Lower lobe of right lung (tissue), 2 donors: ENCODE results near the gene MRPL55. TPM values are rescaled to one million over a fixed set of nuclear protein-coding genes. Genes with fewer than 3 reads are reported as not detected.

ENCODE experiments used
- ATAC-seq, 2 donors: fragments of 200-7000 bp; cut with Tn5 transposase; one replicate each; pipeline ENCODE4 v1.9.1; 2020 to 2022; ENCODE audit warnings: mild to moderate bottlenecking in 2 of 2, moderate library complexity in 2 of 2
- DNase-seq: peaks from one replicate; pipeline ENCODE4 v3.0.0-alpha.2; 2020
- H3K27ac ChIP-seq: fragments of 200-600 bp; one replicate; pipeline ENCODE4 v1.8.0; 2022
- H3K27me3 ChIP-seq: fragments of 200-600 bp; one replicate; pipeline ENCODE4 v1.8.0; 2022; ENCODE audit warnings: low read depth
- H3K36me3 ChIP-seq: fragments of 200-600 bp; one replicate; pipeline ENCODE4 v1.8.0; 2022; ENCODE audit warnings: mild to moderate bottlenecking
- H3K4me1 ChIP-seq: fragments of 200-600 bp; one replicate; pipeline ENCODE4 v1.8.0; 2022
- H3K4me3 ChIP-seq: fragments of 200-600 bp; one replicate; pipeline ENCODE4 v1.8.0; 2022; ENCODE audit warnings: mild to moderate bottlenecking
- H3K9me3 ChIP-seq: fragments of 200-600 bp; one replicate; pipeline ENCODE4 v1.8.0; 2022
- CTCF ChIP-seq: fragments of 200-600 bp; IDR thresholded peaks from one replicate; pipeline ENCODE4 v1.8.0; 2022; ENCODE audit warnings: antibody characterized with exemption, mild to moderate bottlenecking
- intact Hi-C: fragments of 100-400 bp; cut with DNase I; formaldehyde crosslinking; loops from one replicate; pipeline ENCODE4 v1.11.0; 2022
- total RNA-seq: library from RNA; stranded (reverse); fragmentation: NEBNext Ultra II Directional; extraction: Animal tissue kit (Norgen Biotek cat#: 25700); gene quantifications from one replicate; pipeline ENCODE4 v1.2.1, GENCODE V29; 2021
- donor health status: DM: no; HTN: yes; CAD: no; lungs with severe emphysema.

MRPL55 gene
- total RNA-seq, 1 donor from 2014 or later, result 43.6 TPM

- DNase-seq, result no peak
- Histone ChIP-seq H3K27me3 (no peaks in the 10 kb centered on the region), H3K4me3 (no peak overlapping the region), H3K36me3 (peaks cover 7% of the 10 kb centered on the region), H3K27ac (no peak overlapping the region), H3K9me3 (no peaks in the 10 kb centered on the region), H3K4me1 (peaks cover 11% of the 10 kb centered on the region)
- intact Hi-C loops, result no loop called here
- no peak for ATAC-seq
- TF ChIP-seq CTCF, result no peak
Observed at GRCh38 chr1:228136901-228137300, 27.8 kb upstream of the MRPL55 start.

- intact Hi-C loops, result no loop called here
- DNase-seq (no peak), ATAC-seq (no peak)
Observed at GRCh38 chr1:228134591-228134990, 25.5 kb upstream of the MRPL55 start.

GRCh38 chr1:228131766-228132165 is 22.7 kb upstream of the MRPL55 start:
- Histone ChIP-seq H3K4me1 (no peaks in the 10 kb centered on the region), H3K9me3 (no peaks in the 10 kb centered on the region), H3K27me3 (no peaks in the 10 kb centered on the region), H3K27ac (peak overlapping the region; percentile 70), H3K36me3 (no peaks in the 10 kb centered on the region), H3K4me3 (no peak overlapping the region)
- ATAC-seq (peak in 1 of 2 donors; percentile 28), DNase-seq (no peak)
- no peak for TF ChIP-seq CTCF
- intact Hi-C loops, result no loop called here

More at GRCh38 chr1:228134591-228134990, 25.5 kb upstream of the MRPL55 start:
- Histone ChIP-seq H3K27ac (no peak overlapping the region), H3K9me3 (no peaks in the 10 kb centered on the region), H3K4me3 (no peak overlapping the region), H3K4me1 (no peaks in the 10 kb centered on the region), H3K27me3 (no peaks in the 10 kb centered on the region), H3K36me3 (no peaks in the 10 kb centered on the region)
- TF ChIP-seq CTCF, result no peak

- Histone ChIP-seq H3K27ac (no peak overlapping the region), H3K36me3 (no peaks in the 10 kb centered on the region), H3K9me3 (no peaks in the 10 kb centered on the region), H3K4me1 (no peaks in the 10 kb centered on the region), H3K27me3 (no peaks in the 10 kb centered on the region), H3K4me3 (no peak overlapping the region)
- intact Hi-C loops, result no loop called here
- DNase-seq (no peak), ATAC-seq (no peak)
- TF ChIP-seq CTCF, result no peak
Observed at GRCh38 chr1:228125185-228125584, 16.1 kb upstream of the MRPL55 start.

- no peaks in the 10 kb centered on the region for H3K9me3 ChIP-seq
- DNase-seq (no peak), ATAC-seq (no peak)
- no peaks in the 10 kb centered on the region for H3K36me3 ChIP-seq
- no peaks in the 10 kb centered on the region for H3K27me3 ChIP-seq
- H3K4me1 ChIP-seq, result no peaks in the 10 kb centered on the region
- no peak overlapping the region for H3K4me3 ChIP-seq
- intact Hi-C loops, result no loop called here
- no peak overlapping the region for H3K27ac ChIP-seq
- TF ChIP-seq CTCF, result no peak
Observed at GRCh38 chr1:228123505-228123904, 14.4 kb upstream of the MRPL55 start.
